Neuronal stem cell (in vitro differentiated cells): ENCODE measurements around the gene POM121.
"Not testable (repeated sequence)": the region's sequence is repeated elsewhere in the genome, so short reads cannot be mapped to it uniquely, and the experiment has no call there.

Experiments
- DNase-seq: peaks from one replicate; pipeline ENCODE4 v3.0.0-alpha.2; 2013; ENCODE audit warnings: low spot score
- H2AFZ ChIP-seq: one replicate; pipeline ENCODE4 v1.6.1; 2013; ENCODE audit warnings: mild to moderate bottlenecking, low read length, inconsistent platforms
- H2AK5ac ChIP-seq: 2 replicates; pipeline ENCODE4 v1.6.1; 2013; ENCODE audit warnings: low read depth, mild to moderate bottlenecking, inconsistent platforms, low read length, moderate library complexity, mixed read lengths
- H2BK120ac ChIP-seq: 2 replicates; pipeline ENCODE4 v1.6.1; 2013; ENCODE audit warnings: low read depth, mild to moderate bottlenecking, inconsistent platforms, low read length, moderate library complexity, mixed read lengths
- H2BK12ac ChIP-seq: one replicate; pipeline ENCODE4 v1.6.1; 2013; ENCODE audit warnings: low read length, inconsistent platforms
- H2BK15ac ChIP-seq: 2 replicates; pipeline ENCODE4 v1.6.1; 2013; ENCODE audit warnings: mild to moderate bottlenecking, low read length, inconsistent platforms, mixed read lengths
- H2BK5ac ChIP-seq: one replicate; pipeline ENCODE4 v1.6.1; 2013; ENCODE audit warnings: inconsistent platforms, mild to moderate bottlenecking, low read length, moderate library complexity
- H3K14ac ChIP-seq: one replicate; pipeline ENCODE4 v1.6.1; 2013; ENCODE audit warnings: low read length, inconsistent platforms
- H3K18ac ChIP-seq: 2 replicates; pipeline ENCODE4 v1.6.1; 2013; ENCODE audit warnings: low read length, inconsistent platforms
- H3K23ac ChIP-seq: 2 replicates; pipeline ENCODE4 v1.6.1; 2013; ENCODE audit warnings: low read depth, mild to moderate bottlenecking, mixed read lengths, low read length, inconsistent platforms; ENCODE audit not compliant: poor library complexity
- H3K27ac ChIP-seq: replicated peaks from 3 replicates; pipeline ENCODE4 v1.5.1; 2013; ENCODE audit warnings: low read length, inconsistent platforms
- H3K27me3 ChIP-seq, 3 experiments: 2 replicates each; pipeline ENCODE4 v1.6.1; 2013; ENCODE audit warnings: low read length in 3 of 3, mild to moderate bottlenecking in 2 of 3, inconsistent platforms in 1 of 3, low read depth in 1 of 3, mixed read lengths in 1 of 3, moderate library complexity in 1 of 3; ENCODE audit not compliant: control insufficient read depth in 3 of 3, insufficient read depth in 3 of 3
- H3K36me3 ChIP-seq, 2 donors: replicated peaks in 1 of 2; 2 replicates each; pipeline ENCODE4 v1.6.1; 2013; ENCODE audit warnings: low read length in 2 of 2; ENCODE audit not compliant: control insufficient read depth in 2 of 2, insufficient read depth in 2 of 2
- H3K4ac ChIP-seq: 2 replicates; pipeline ENCODE4 v1.6.1; 2013; ENCODE audit warnings: inconsistent platforms, mild to moderate bottlenecking, low read length, moderate library complexity
- H3K4me1 ChIP-seq, 2 donors: 1 replicate in 1 of 2; 2 replicates in 1 of 2; pipeline ENCODE4 v1.6.1; 2013; ENCODE audit warnings: low read length in 2 of 2, low read depth in 1 of 2; ENCODE audit not compliant: control insufficient read depth in 2 of 2, insufficient read depth in 1 of 2
- H3K4me2 ChIP-seq: one replicate; pipeline ENCODE4 v1.6.1; 2013; ENCODE audit warnings: mild to moderate bottlenecking, low read length, inconsistent platforms; ENCODE audit not compliant: insufficient read depth, poor library complexity, severe bottlenecking
- H3K4me3 ChIP-seq, 2 donors: 2 replicates each; pipeline ENCODE4 v1.5.1; 2013; ENCODE audit warnings: low read length in 2 of 2, mild to moderate bottlenecking in 2 of 2, inconsistent platforms in 1 of 2, moderate library complexity in 1 of 2
- H3K79me1 ChIP-seq: one replicate; pipeline ENCODE4 v1.6.1; 2013; ENCODE audit warnings: low read depth, mild to moderate bottlenecking, inconsistent platforms, low read length, moderate library complexity
- H3K9ac ChIP-seq: one replicate; pipeline ENCODE4 v1.6.1; 2013; ENCODE audit warnings: mild to moderate bottlenecking, low read depth, low read length, inconsistent platforms; ENCODE audit not compliant: poor library complexity
- H3K9me3 ChIP-seq, 2 donors: replicated peaks in 1 of 2; 2 replicates each; pipeline versions ENCODE3 to v1.6.1; 2013; ENCODE audit warnings: low read length in 2 of 2, mild to moderate bottlenecking in 2 of 2, inconsistent platforms in 1 of 2, low read depth in 1 of 2, mixed read lengths in 1 of 2, moderate library complexity in 1 of 2; ENCODE audit not compliant: control insufficient read depth in 2 of 2, insufficient read depth in 1 of 2
- H4K8ac ChIP-seq: one replicate; pipeline ENCODE4 v1.6.1; 2013; ENCODE audit warnings: low read depth, mild to moderate bottlenecking, inconsistent platforms, low read length, moderate library complexity
- H4K91ac ChIP-seq: one replicate; pipeline ENCODE4 v1.6.1; 2013; ENCODE audit warnings: low read length, low read depth, mild to moderate bottlenecking, inconsistent platforms; ENCODE audit not compliant: poor library complexity
- WGBS, 2 donors: extraction: QIAGEN DNeasy Blood & Tissue Kit; methylation state at CpG; one replicate each; pipeline ENCODE4 v1.1.7; 2013; ENCODE audit warnings: missing lambda C conversion rate in 2 of 2, mixed read lengths in 1 of 2; ENCODE audit not compliant: insufficient read length in 2 of 2, insufficient replicate concordance in 1 of 2; ENCODE audit errors: extremely low coverage in 2 of 2; 5-methylcytosine and 5-hydroxymethylcytosine counted together

POM121 gene

DNA sequence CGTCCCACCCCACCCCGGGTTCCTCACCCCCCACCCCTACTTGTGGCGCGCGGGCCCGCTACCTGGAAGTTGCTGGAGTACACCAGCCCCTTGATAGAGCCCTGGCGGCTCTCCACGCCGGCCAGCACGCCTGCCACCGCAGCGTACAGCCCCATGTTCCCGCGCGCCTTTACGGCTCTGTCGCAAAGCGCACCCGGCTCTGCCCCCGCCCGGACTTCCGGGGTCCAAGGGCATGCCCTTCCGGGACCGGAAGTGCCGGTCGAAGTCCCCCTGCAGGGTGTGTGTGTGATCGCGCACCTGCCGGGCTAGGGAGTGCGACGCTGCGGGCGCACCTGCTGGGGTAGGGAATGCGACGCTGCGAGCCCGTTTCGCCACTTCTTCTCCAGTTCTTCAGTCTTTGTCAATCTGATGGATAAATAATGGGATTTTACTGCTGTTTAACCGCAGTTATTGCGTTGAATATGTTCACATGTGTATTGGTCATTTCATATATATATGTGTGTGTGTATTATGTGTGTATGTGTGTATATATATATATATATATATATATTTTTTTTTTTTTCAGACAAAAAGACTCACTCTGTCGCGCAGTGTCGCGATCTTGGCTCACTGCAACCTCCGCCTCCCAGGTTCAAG lies 29.8 kb downstream of the POM121 start:
- not testable (repeated sequence) for H2BK120ac ChIP-seq, H2BK15ac ChIP-seq, H4K91ac ChIP-seq, H2AFZ ChIP-seq, DNase-seq, H2BK12ac ChIP-seq, H2AK5ac ChIP-seq, H3K18ac ChIP-seq, H3K27ac ChIP-seq, H3K23ac ChIP-seq, H3K9me3 ChIP-seq, H3K14ac ChIP-seq, H3K4me2 ChIP-seq, H3K4ac ChIP-seq, H4K8ac ChIP-seq, H3K9ac ChIP-seq, H3K27me3 ChIP-seq, H3K36me3 ChIP-seq, H3K4me1 ChIP-seq, H3K79me1 ChIP-seq, H2BK5ac ChIP-seq
- no CpG with 5 or more reads among the region's 45 CpGs for WGBS, 2 donors
- peak overlapping the region in 1 of 2 donors; percentile 33 for H3K4me3 ChIP-seq

DNA sequence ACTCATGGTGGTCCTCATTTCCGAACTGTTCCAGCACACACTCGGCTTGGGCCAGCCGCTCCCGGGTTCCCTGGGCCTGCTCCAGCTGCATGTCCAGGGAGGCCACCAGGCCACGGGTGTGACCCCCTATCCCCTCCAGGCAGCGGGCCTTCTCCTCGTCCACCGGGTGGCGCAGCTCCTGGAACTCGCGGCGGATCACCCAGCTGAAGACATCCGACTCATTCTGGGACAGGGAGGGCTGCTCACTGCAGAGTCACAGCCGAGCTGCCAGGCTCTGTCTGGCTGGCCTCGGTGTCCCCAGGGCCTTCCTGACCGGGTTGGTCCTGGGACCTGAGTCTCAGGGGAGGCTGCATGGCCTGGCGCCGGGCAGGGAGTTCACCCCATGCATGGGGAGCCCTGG lies 35.1 kb downstream of the POM121 start:
- DNase-seq, H3K4ac ChIP-seq, H3K9ac ChIP-seq, H2AFZ ChIP-seq, H2AK5ac ChIP-seq, H4K8ac ChIP-seq, H2BK5ac ChIP-seq, H2BK120ac ChIP-seq, H3K79me1 ChIP-seq, H3K4me1 ChIP-seq, H3K14ac ChIP-seq, H2BK12ac ChIP-seq, H3K36me3 ChIP-seq, H3K23ac ChIP-seq, H3K27ac ChIP-seq, H4K91ac ChIP-seq, H3K18ac ChIP-seq, H2BK15ac ChIP-seq, H3K4me3 ChIP-seq, H3K4me2 ChIP-seq, H3K27me3 ChIP-seq, H3K9me3 ChIP-seq: not testable (repeated sequence)
- no CpG with 5 or more reads among the region's 18 CpGs for whole genome bisulfite sequencing, 2 donors

DNA sequence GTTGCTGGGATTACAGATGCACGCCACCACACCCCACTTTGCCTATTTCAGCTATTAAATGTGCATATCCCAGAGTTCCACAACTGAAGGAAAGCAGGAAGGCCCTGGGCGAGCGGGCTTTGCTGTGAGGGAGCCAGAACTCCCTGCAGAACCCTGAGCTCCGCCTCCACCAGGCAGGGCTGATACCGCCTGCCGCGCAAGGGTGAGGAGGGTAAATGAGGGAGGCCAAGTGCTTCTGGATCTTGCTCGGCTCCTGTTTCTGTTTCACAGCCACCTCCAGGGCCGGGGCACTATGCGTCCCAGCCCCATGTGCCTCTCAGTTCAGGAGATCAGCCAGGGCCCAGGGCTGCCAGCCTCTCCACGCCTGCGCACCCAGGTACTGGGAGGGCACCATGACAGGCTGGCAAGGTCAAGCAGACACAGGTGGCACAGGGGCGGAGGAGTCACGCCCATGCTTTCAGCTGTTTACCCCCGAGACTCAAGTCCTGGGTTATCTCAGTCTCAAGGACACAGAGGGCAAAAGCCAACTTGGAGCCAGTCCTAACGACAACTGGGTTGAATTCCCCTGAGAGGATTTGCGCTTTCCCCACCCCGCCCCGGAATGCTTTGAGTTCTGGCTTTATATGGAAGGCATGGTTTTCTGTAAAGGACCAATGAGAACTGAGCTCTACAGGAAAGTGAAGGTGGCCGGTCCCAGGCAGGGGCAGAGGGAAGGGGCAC lies 35.9 kb downstream of the POM121 start:
- H3K79me1 ChIP-seq, H2BK15ac ChIP-seq, H3K27ac ChIP-seq, H3K4ac ChIP-seq, H2BK12ac ChIP-seq, H2BK5ac ChIP-seq, H4K8ac ChIP-seq, H3K36me3 ChIP-seq, H4K91ac ChIP-seq, H3K4me2 ChIP-seq, H3K9me3 ChIP-seq, H2BK120ac ChIP-seq, H3K23ac ChIP-seq, DNase-seq, H2AFZ ChIP-seq, H3K14ac ChIP-seq, H3K4me3 ChIP-seq, H2AK5ac ChIP-seq, H3K9ac ChIP-seq, H3K18ac ChIP-seq, H3K27me3 ChIP-seq, H3K4me1 ChIP-seq: not testable (repeated sequence)
- WGBS, 2 donors, result no CpG with 5 or more reads among the region's 20 CpGs

DNA sequence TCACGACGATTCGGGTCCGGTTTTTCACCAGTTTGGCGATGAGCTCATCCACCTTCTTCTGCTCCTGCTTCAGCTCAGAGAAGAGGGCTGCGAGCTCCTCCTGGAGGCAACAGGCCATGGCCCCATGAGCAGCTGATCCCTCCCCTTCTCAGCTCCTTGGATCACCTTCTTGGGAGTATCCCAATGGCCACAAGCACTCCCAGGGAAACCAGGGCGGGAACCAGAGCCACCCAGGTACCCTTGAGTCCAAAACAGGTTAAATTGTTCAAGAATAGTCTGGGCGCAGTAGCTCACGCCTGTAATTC lies 36.4 kb downstream of the POM121 start:
- no CpG with 5 or more reads among the region's 9 CpGs for WGBS, 2 donors
- H3K4ac ChIP-seq, H3K14ac ChIP-seq, H4K8ac ChIP-seq, H2BK120ac ChIP-seq, H4K91ac ChIP-seq, DNase-seq, H2BK5ac ChIP-seq, H3K36me3 ChIP-seq, H3K4me2 ChIP-seq, H3K9ac ChIP-seq, H3K4me1 ChIP-seq, H3K9me3 ChIP-seq, H2AFZ ChIP-seq, H2BK12ac ChIP-seq, H3K79me1 ChIP-seq, H2BK15ac ChIP-seq, H2AK5ac ChIP-seq, H3K27me3 ChIP-seq, H3K23ac ChIP-seq, H3K27ac ChIP-seq, H3K4me3 ChIP-seq, H3K18ac ChIP-seq: not testable (repeated sequence)
